ENCODE data around the gene MBNL2. TPM values are rescaled to one million over a fixed set of nuclear protein-coding genes. Genes with fewer than 3 reads are reported as not detected.

Gene MBNL2
- total RNA-seq, 1 donor from 2014 or later, result 12.4 TPM

DNA sequence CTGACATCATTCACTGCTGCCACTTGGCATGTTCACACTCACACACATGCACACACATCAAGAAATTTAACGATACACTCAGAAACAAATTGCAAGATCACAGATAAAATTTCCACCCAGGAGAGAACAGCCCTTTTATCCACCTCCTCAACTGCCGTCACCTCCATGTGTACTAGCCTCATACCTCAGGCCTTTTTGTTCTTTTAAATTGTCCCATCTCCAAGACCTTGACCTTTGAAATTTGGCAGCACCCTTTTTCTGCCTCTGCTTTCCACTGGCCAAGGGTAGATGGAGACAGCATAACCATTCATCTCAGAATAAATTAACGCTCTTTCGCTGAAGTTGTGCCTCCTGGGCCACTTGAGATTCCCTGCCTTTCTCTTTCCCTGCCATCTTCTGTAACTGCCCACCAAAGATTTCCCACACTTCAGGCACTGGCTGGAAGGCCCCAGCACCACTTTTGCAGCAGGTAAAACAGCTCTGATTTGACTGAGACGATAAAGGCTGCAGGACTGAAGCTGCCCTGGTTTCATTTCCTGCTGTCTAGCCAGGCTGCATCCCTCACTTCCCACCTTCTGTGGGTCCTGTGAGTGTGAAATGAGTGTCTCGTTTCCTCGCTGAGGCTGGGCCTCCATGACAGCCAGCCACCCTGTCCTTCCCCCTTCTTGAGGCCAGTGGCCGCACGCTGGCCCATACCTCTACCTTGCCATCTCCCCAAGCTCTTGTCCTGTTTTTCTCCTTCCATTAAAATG is 39.3 kb downstream of the MBNL2 start:
- Mint-ChIP-seq H3K9me3 (ENCODE audit: unreplicated experiment) (peaks cover 10% of the 10 kb centered on the region), H3K27ac (ENCODE audit: unreplicated experiment) (no peak overlapping the region), H3K4me3 (ENCODE audit: unreplicated experiment) (no peak overlapping the region), H3K36me3 (ENCODE audit: unreplicated experiment) (peaks cover 4% of the 10 kb centered on the region), H3K27me3 (ENCODE audit: unreplicated experiment) (peaks cover 5% of the 10 kb centered on the region), H3K4me1 (ENCODE audit: low read depth, unreplicated experiment) (peaks cover 33% of the 10 kb centered on the region)
- TF ChIP-seq, protein P1, sequence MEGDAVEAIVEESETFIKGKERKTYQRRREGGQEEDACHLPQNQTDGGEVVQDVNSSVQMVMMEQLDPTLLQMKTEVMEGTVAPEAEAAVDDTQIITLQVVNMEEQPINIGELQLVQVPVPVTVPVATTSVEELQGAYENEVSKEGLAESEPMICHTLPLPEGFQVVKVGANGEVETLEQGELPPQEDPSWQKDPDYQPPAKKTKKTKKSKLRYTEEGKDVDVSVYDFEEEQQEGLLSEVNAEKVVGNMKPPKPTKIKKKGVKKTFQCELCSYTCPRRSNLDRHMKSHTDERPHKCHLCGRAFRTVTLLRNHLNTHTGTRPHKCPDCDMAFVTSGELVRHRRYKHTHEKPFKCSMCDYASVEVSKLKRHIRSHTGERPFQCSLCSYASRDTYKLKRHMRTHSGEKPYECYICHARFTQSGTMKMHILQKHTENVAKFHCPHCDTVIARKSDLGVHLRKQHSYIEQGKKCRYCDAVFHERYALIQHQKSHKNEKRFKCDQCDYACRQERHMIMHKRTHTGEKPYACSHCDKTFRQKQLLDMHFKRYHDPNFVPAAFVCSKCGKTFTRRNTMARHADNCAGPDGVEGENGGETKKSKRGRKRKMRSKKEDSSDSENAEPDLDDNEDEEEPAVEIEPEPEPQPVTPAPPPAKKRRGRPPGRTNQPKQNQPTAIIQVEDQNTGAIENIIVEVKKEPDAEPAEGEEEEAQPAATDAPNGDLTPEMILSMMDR (IDR thresholded peaks at IDR 0.05; ENCODE audit: partially characterized antibody, unreplicated experiment), result no peak
- DNase-seq, result no peak

- no peak overlapping the region for H3K4me3 Mint-ChIP-seq (ENCODE audit: unreplicated experiment)
- no peak overlapping the region for H3K27ac Mint-ChIP-seq (ENCODE audit: unreplicated experiment)
- H3K27me3 Mint-ChIP-seq (ENCODE audit: unreplicated experiment), result peaks cover 5% of the 10 kb centered on the region
- H3K4me1 Mint-ChIP-seq (ENCODE audit: low read depth, unreplicated experiment), result peaks cover 31% of the 10 kb centered on the region
- H3K36me3 Mint-ChIP-seq (ENCODE audit: unreplicated experiment), result peaks cover 4% of the 10 kb centered on the region
- TF ChIP-seq, protein P1 (IDR thresholded peaks at IDR 0.05; ENCODE audit: partially characterized antibody, unreplicated experiment), result no peak
- no peak for DNase-seq
- peaks cover 10% of the 10 kb centered on the region for H3K9me3 Mint-ChIP-seq (ENCODE audit: unreplicated experiment)
These were observed 39.9 kb downstream of the MBNL2 start for GRCh38 chr13:97262058-97262457.

- TF ChIP-seq, protein P1 (IDR thresholded peaks at IDR 0.05; ENCODE audit: partially characterized antibody, unreplicated experiment), result no peak
- Mint-ChIP-seq H3K4me3 (ENCODE audit: unreplicated experiment) (no peak overlapping the region), H3K36me3 (ENCODE audit: unreplicated experiment) (peaks cover 4% of the 10 kb centered on the region), H3K27ac (ENCODE audit: unreplicated experiment) (no peak overlapping the region), H3K27me3 (ENCODE audit: unreplicated experiment) (peaks cover 5% of the 10 kb centered on the region), H3K9me3 (ENCODE audit: unreplicated experiment) (peaks cover 10% of the 10 kb centered on the region), H3K4me1 (ENCODE audit: low read depth, unreplicated experiment) (peaks cover 30% of the 10 kb centered on the region)
- DNase-seq, result no peak
These were observed 41.0 kb downstream of the MBNL2 start for GRCh38 chr13:97263160-97263559.

GRCh38 chr13:97264663-97265062 is 42.5 kb downstream of the MBNL2 start:
- no peak overlapping the region for H3K27ac Mint-ChIP-seq (ENCODE audit: unreplicated experiment)

GRCh38 chr13:97266332-97266731 is 44.2 kb downstream of the MBNL2 start:
- Mint-ChIP-seq H3K4me3 (ENCODE audit: unreplicated experiment) (no peak overlapping the region), H3K36me3 (ENCODE audit: unreplicated experiment) (peaks cover 4% of the 10 kb centered on the region), H3K27ac (ENCODE audit: unreplicated experiment) (no peak overlapping the region), H3K27me3 (ENCODE audit: unreplicated experiment) (peaks cover 2% of the 10 kb centered on the region), H3K9me3 (ENCODE audit: unreplicated experiment) (peaks cover 3% of the 10 kb centered on the region), H3K4me1 (ENCODE audit: low read depth, unreplicated experiment) (peaks cover 9% of the 10 kb centered on the region)
- no peak for DNase-seq
- TF ChIP-seq, protein P1 (IDR thresholded peaks at IDR 0.05; ENCODE audit: partially characterized antibody, unreplicated experiment), result no peak

More at GRCh38 chr13:97264663-97265062, 42.5 kb downstream of the MBNL2 start:
- Mint-ChIP-seq H3K4me1 (ENCODE audit: low read depth, unreplicated experiment) (peaks cover 22% of the 10 kb centered on the region), H3K36me3 (ENCODE audit: unreplicated experiment) (peaks cover 4% of the 10 kb centered on the region), H3K27me3 (ENCODE audit: unreplicated experiment) (peaks cover 2% of the 10 kb centered on the region), H3K4me3 (ENCODE audit: unreplicated experiment) (no peak overlapping the region), H3K9me3 (ENCODE audit: unreplicated experiment) (peaks cover 10% of the 10 kb centered on the region)
- no peak for DNase-seq
- TF ChIP-seq, protein P1 (IDR thresholded peaks at IDR 0.05; ENCODE audit: partially characterized antibody, unreplicated experiment), result no peak
